Heart left ventricle (tissue), 13 donors: ENCODE results near the gene DNAJC3.

Experiments
- CTCF ChIP-seq, 12 donors: fragments of 200-600 bp; sonication (generic) in 4 of 12; IDR thresholded peaks; one replicate each; pipeline versions ENCODE4 v1.5.0 to v1.8.0; 2018 to 2022; ENCODE audit warnings: antibody characterized with exemption in 12 of 12, mild to moderate bottlenecking in 5 of 12
- POLR2A ChIP-seq, 2 donors: fragments of 450-650 bp; IDR thresholded peaks; one replicate each; pipeline ENCODE4 v1.6.1; 2017; ENCODE audit warnings: antibody characterized with exemption in 2 of 2, mild to moderate bottlenecking in 2 of 2, moderate library complexity in 2 of 2
- donor health status: ischemic (EF 13 %, LVEDD 7.1; RV severe dilation, severe dysfunction).
- donor health status: DM: no; HTN: yes; CAD: no.
- donor health status: DM: no; HTN: no; CAD: no.
- donor health status: ischemic (EF 25% LVEDD 6.9; RV normal size, moderate dysfunction).
- donor health status: ischemic (EF 25% LVEDD 5.7; RV mildly dilated, moderate dysfunction).
- donor health status: ischemic (EF 35%, LVEDD 5.7; RV mildly dilated, moderate dysfunction).
- donor health status: nonischemic (EF 11% LVEDD 7.7; RV severe dilation, severe dysfunction).
- donor health status: DM: yes; HTN: yes; CAD: no.
- donor health status: PGD.
- donor health status: ischemic (EF 29% LVEDD 5.4; RV normal size, mild dysfunction).
- donor health status: nonischemic (EF 23%, LVEDD 6.1; RV moderate dilation, normal function).

- TF ChIP-seq POLR2A (IDR thresholded peaks at IDR 0.05) (no peak), CTCF (IDR thresholded peaks at IDR 0.05) (no peak)
Observed at GRCh38 chr13:95805921-95806320, 129.0 kb downstream of the DNAJC3 start.
